Osteocyte (in vitro differentiated cells): ENCODE measurements around the gene ATXN1. TPM values are rescaled to one million over a fixed set of nuclear protein-coding genes. Genes with fewer than 3 reads are reported as not detected.

Experiments
- DNase-seq: peaks from one replicate; pipeline ENCODE4 v3.0.0; 2021; ENCODE audit warnings: mixed read lengths; ENCODE audit not compliant: unreplicated experiment; ENCODE audit errors: extremely low spot score
- H3K27ac Mint-ChIP-seq: one replicate; pipeline ENCODE4 v1.8.0; 2021; ENCODE audit warnings: mild to moderate bottlenecking, mixed read lengths; ENCODE audit not compliant: unreplicated experiment
- H3K27me3 Mint-ChIP-seq: one replicate; pipeline ENCODE4 v1.8.0; 2021; ENCODE audit warnings: mixed read lengths; ENCODE audit not compliant: unreplicated experiment
- H3K36me3 Mint-ChIP-seq: one replicate; pipeline ENCODE4 v1.8.0; 2021; ENCODE audit warnings: mixed read lengths; ENCODE audit not compliant: unreplicated experiment
- H3K4me1 Mint-ChIP-seq: one replicate; pipeline ENCODE4 v1.8.0; 2021; ENCODE audit warnings: mixed read lengths; ENCODE audit not compliant: unreplicated experiment
- H3K4me3 Mint-ChIP-seq: one replicate; pipeline ENCODE4 v1.8.0; 2021; ENCODE audit warnings: mild to moderate bottlenecking, moderate library complexity, mixed read lengths; ENCODE audit not compliant: unreplicated experiment
- H3K9me3 Mint-ChIP-seq: one replicate; pipeline ENCODE4 v1.8.0; 2021; ENCODE audit warnings: mixed read lengths; ENCODE audit not compliant: unreplicated experiment
- total RNA-seq: library from RNA; stranded (reverse); gene quantifications from 2 replicates; pipeline ENCODE4 v1.2.1, GENCODE V29; 2021
- TF ChIP-seq, protein P1 (sequence below): fragments of 200-600 bp; sonication (generic); IDR thresholded peaks from 2 replicates; pipeline ENCODE4 v1.5.0; 2021; ENCODE audit warnings: antibody characterized with exemption, mild to moderate bottlenecking, moderate library complexity

The ATXN1 gene
- total RNA-seq, 1 donor from 2014 or later: 54.4 TPM

DNA sequence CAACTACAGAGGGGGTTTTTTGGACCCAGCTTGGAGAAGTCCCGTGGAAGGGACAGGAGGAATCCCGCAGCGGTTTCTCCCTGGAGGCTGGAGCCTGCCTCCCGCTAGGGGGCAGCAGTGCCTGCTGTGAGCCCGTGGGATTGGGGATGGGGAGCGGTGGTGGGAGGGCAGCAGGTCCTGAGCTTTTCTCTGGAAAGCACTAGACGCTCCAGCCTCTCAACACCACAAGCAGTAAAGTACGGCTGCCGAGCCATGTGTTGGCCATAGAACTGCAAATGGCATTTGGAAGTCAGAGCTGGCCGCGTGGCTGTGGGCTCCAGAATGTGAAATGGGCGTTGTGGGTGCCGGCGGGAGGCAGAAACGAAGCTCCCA lies 475.1 kb downstream of the ATXN1 start:
- no peak for DNase-seq
- Mint-ChIP-seq H3K27ac (no peak overlapping the region), H3K36me3 (no peaks in the 10 kb centered on the region), H3K4me1 (peaks cover 6% of the 10 kb centered on the region), H3K27me3 (no peaks in the 10 kb centered on the region), H3K9me3 (no peaks in the 10 kb centered on the region), H3K4me3 (no peak overlapping the region)
- TF ChIP-seq, protein P1, sequence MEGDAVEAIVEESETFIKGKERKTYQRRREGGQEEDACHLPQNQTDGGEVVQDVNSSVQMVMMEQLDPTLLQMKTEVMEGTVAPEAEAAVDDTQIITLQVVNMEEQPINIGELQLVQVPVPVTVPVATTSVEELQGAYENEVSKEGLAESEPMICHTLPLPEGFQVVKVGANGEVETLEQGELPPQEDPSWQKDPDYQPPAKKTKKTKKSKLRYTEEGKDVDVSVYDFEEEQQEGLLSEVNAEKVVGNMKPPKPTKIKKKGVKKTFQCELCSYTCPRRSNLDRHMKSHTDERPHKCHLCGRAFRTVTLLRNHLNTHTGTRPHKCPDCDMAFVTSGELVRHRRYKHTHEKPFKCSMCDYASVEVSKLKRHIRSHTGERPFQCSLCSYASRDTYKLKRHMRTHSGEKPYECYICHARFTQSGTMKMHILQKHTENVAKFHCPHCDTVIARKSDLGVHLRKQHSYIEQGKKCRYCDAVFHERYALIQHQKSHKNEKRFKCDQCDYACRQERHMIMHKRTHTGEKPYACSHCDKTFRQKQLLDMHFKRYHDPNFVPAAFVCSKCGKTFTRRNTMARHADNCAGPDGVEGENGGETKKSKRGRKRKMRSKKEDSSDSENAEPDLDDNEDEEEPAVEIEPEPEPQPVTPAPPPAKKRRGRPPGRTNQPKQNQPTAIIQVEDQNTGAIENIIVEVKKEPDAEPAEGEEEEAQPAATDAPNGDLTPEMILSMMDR: peak; percentile 72

- H3K27ac Mint-ChIP-seq: no peak overlapping the region
- TF ChIP-seq, protein P1: no peak
- H3K4me1 Mint-ChIP-seq: peaks cover 6% of the 10 kb centered on the region
- no peaks in the 10 kb centered on the region for H3K9me3 Mint-ChIP-seq
- no peak for DNase-seq
- no peaks in the 10 kb centered on the region for H3K27me3 Mint-ChIP-seq
- no peak overlapping the region for H3K4me3 Mint-ChIP-seq
- H3K36me3 Mint-ChIP-seq: no peaks in the 10 kb centered on the region
These were observed 475.7 kb downstream of the ATXN1 start for GRCh38 chr6:16285467-16286150.

GRCh38 chr6:16284472-16284871 lies 476.8 kb downstream of the ATXN1 start:
- no peak for DNase-seq
- H3K4me1 Mint-ChIP-seq: peaks cover 6% of the 10 kb centered on the region
- TF ChIP-seq, protein P1: no peak
- no peaks in the 10 kb centered on the region for H3K27me3 Mint-ChIP-seq
- H3K9me3 Mint-ChIP-seq: no peaks in the 10 kb centered on the region
- H3K4me3 Mint-ChIP-seq: no peak overlapping the region
- H3K27ac Mint-ChIP-seq: no peak overlapping the region
- H3K36me3 Mint-ChIP-seq: no peaks in the 10 kb centered on the region

GRCh38 chr6:16282370-16282769 lies 478.9 kb downstream of the ATXN1 start:
- DNase-seq: no peak
- Mint-ChIP-seq H3K36me3 (no peaks in the 10 kb centered on the region), H3K27ac (no peak overlapping the region), H3K9me3 (no peaks in the 10 kb centered on the region), H3K4me3 (no peak overlapping the region), H3K27me3 (no peaks in the 10 kb centered on the region), H3K4me1 (peaks cover 20% of the 10 kb centered on the region)
- TF ChIP-seq, protein P1: no peak

DNA sequence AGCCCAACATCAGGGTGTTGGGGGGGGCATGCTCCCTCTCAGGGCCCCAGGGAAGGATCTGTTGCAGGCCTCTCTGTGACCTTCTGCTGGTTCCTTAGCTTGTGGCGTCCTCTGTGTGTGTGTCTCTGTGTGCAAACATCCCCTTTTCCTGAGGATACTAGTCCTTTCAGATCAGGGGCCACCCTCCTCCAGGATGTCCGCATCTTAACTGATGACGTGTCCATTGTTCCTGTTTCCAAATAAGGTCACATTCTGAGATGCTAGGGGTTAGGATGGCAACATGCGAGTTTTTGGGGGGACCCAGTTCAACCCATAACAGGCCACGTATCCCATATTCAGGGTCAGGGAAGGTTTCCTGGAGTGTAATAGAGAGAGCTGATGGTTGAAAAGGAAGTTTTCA lies 482.0 kb downstream of the ATXN1 start:
- Mint-ChIP-seq H3K9me3 (no peaks in the 10 kb centered on the region), H3K4me3 (no peak overlapping the region), H3K36me3 (no peaks in the 10 kb centered on the region), H3K27ac (no peak overlapping the region), H3K4me1 (peaks cover 35% of the 10 kb centered on the region), H3K27me3 (no peaks in the 10 kb centered on the region)
- DNase-seq: no peak
- TF ChIP-seq, protein P1: no peak
